ENCODE results near the gene GOT1.
A peak's percentile ranks its signal among the peaks of the same experiment; 100 is the strongest.

The GOT1 gene

DNA sequence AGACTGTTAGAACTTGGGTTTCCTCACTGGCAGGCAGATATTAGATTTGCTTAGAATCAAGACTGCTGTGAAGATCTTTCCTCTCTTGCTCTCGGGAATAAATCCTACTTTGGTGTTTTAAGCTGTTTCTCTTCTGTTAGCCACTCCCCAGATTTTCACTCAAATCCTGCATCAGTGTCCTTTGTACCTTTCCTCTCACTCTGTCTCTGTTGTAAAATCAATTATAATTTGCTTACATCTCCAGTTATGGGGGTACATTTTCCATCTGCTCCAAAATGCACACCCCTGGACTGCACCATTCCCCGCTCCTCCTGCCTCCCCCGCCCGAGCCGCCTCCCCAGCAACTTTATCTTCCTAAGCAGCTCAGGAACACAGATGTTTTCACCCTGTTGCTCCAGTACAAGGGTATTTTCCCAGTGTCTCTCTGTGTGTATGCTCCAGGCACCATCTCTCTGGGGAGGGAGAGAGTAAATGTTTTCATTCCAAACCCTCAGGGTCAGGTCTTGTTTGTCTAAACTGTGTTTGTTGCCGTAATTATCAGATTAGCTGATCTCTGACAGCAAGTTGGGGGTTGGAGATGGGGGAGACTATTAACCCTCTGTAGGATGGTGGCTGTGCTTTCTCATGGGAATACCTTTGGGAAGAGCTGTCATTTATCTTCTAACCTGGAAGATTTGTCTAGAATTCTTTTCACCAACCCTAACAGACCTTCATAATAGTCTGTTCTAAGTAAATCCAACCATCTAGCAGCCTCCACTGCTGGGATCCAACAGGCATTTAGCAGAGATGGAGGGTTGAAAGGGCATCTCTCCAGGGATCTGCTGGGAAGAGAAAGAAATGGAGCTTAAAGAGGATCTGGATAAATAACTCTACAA lies 20.4 kb upstream of the GOT1 start:
- ChIA-PET CTCF (interaction anchor here (0.9 to 1.5 kb wide), 3 partner anchors 16 to 162 kb away, joined by 3 to 4 read pairs (median 3); no protein-coding TSS in a partner anchor), POLR2A (interaction anchor here (0.6 to 1.7 kb wide), 4 partner anchors 15 to 169 kb away, joined by 3 to 12 read pairs (median 4); partner anchors contain the start of gene GOT1)
- TF ChIP-seq ELF4 (IDR thresholded peaks at IDR 0.05) (no peak), ZNF384 (IDR thresholded peaks at IDR 0.05) (no peak), ARNT (IDR thresholded peaks at IDR 0.05) (no peak)
- no peak for DNase-seq (ENCODE audit: extremely low spot score)

DNA sequence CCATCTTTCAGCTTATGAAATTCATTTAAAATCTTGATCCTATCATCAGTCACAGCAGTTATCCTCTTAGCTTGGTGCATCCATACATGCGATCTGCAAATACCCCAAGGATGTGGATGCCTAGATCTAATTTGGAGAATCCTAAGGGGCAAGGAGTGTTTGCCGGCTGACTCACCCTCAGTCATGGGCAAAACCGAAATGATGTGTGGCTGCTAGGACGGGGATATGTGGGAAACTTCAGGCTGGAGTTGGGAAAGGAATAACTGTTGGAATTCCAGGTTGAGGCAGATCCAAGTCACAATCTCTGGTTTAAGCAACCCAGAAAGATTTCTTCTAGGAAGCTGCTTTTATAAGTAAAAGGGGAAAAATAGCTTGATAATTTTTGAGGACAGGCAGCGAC lies 19.7 kb upstream of the GOT1 start:
- CTCF ChIA-PET = interaction anchor here (0.6 to 1.3 kb wide), 3 partner anchors 16 to 35 kb away, joined by 3 to 4 read pairs (median 4); no protein-coding TSS in a partner anchor
- no peak for TF ChIP-seq CTBP1 (IDR thresholded peaks at IDR 0.05; ENCODE audit: borderline replicate concordance)
- TF ChIP-seq FOXK2 (IDR thresholded peaks at IDR 0.05) = no peak
- TF ChIP-seq, protein P1, sequence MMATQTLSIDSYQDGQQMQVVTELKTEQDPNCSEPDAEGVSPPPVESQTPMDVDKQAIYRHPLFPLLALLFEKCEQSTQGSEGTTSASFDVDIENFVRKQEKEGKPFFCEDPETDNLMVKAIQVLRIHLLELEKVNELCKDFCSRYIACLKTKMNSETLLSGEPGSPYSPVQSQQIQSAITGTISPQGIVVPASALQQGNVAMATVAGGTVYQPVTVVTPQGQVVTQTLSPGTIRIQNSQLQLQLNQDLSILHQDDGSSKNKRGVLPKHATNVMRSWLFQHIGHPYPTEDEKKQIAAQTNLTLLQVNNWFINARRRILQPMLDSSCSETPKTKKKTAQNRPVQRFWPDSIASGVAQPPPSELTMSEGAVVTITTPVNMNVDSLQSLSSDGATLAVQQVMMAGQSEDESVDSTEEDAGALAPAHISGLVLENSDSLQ (IDR thresholded peaks at IDR 0.05) = no peak
- TF ChIP-seq LEF1 (IDR thresholded peaks at IDR 0.05; ENCODE audit: borderline replicate concordance) = no peak
- no peak for TF ChIP-seq L3MBTL2 (conservative IDR thresholded peaks at IDR 0.05)
- no peak for TF ChIP-seq ZNF384 (IDR thresholded peaks at IDR 0.05)
- TF ChIP-seq SP1 (IDR thresholded peaks at IDR 0.05) = no peak
- no peak for TF ChIP-seq TARDBP (IDR thresholded peaks at IDR 0.05)
- no peak for TF ChIP-seq SUZ12 (IDR thresholded peaks at IDR 0.05)
- no peak for TF ChIP-seq FOXM1 (IDR thresholded peaks at IDR 0.05; ENCODE audit: borderline replicate concordance)
- TF ChIP-seq ARNT (IDR thresholded peaks at IDR 0.05) = no peak
- TF ChIP-seq BHLHE40 (IDR thresholded peaks at IDR 0.05; ENCODE audit: borderline replicate concordance) = no peak
- no peak for TF ChIP-seq ELF4 (IDR thresholded peaks at IDR 0.05)
- no peak for TF ChIP-seq HDGF (IDR thresholded peaks at IDR 0.05; ENCODE audit: borderline replicate concordance)
- DNase-seq (ENCODE audit: extremely low spot score) = no peak
- POLR2A ChIA-PET = interaction anchor here (0.6 to 1.7 kb wide), 4 partner anchors 14 to 169 kb away, joined by 3 to 12 read pairs (median 4); partner anchors contain the start of gene GOT1

DNA sequence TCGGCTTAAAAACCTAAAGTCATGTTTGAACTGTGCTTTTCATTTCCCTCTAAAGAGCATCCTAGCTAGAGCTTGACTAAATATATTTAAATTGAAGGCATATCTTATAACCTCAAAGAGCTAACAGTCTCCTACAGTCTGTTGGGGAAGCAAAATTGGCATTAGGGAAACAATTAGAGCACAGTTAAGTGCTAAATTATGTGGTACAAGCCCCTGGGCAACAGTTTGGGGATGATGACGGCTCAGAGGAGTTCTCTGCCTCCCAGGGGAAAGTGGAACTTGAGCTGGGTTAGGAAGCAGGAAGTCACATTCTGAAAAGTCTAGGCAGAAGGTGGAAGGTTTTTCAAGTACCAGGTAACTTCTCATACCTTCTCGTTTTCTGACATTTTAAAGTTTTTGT lies 18.6 kb upstream of the GOT1 start:
- ChIA-PET CTCF (interaction anchor here (1.3 kb wide), 1 partner anchor 14 kb away, joined by 4 read pairs; no protein-coding TSS in a partner anchor), POLR2A (interaction anchor here (0.8 kb wide), 1 partner anchor 283 kb away, joined by 3 read pairs; the partner anchor contains the start of genes COX15 and CUTC)
- TF ChIP-seq L3MBTL2 (conservative IDR thresholded peaks at IDR 0.05) (no peak), CTBP1 (IDR thresholded peaks at IDR 0.05; ENCODE audit: borderline replicate concordance) (no peak), NFRKB (IDR thresholded peaks at IDR 0.05) (no peak), SP1 (IDR thresholded peaks at IDR 0.05) (no peak), TARDBP (IDR thresholded peaks at IDR 0.05) (no peak), ARNT (IDR thresholded peaks at IDR 0.05) (no peak), FOXA1 (IDR thresholded peaks at IDR 0.05) (no peak), BHLHE40 (IDR thresholded peaks at IDR 0.05; ENCODE audit: borderline replicate concordance) (no peak), LEF1 (IDR thresholded peaks at IDR 0.05; ENCODE audit: borderline replicate concordance) (no peak), HDGF (IDR thresholded peaks at IDR 0.05; ENCODE audit: borderline replicate concordance) (no peak), FOXM1 (IDR thresholded peaks at IDR 0.05; ENCODE audit: borderline replicate concordance) (no peak), ZNF384 (IDR thresholded peaks at IDR 0.05) (no peak), SUZ12 (IDR thresholded peaks at IDR 0.05) (no peak), FOXK2 (IDR thresholded peaks at IDR 0.05) (no peak)
- TF ChIP-seq, protein P1 (IDR thresholded peaks at IDR 0.05) = no peak
- DNase-seq (ENCODE audit: extremely low spot score) = no peak

DNA sequence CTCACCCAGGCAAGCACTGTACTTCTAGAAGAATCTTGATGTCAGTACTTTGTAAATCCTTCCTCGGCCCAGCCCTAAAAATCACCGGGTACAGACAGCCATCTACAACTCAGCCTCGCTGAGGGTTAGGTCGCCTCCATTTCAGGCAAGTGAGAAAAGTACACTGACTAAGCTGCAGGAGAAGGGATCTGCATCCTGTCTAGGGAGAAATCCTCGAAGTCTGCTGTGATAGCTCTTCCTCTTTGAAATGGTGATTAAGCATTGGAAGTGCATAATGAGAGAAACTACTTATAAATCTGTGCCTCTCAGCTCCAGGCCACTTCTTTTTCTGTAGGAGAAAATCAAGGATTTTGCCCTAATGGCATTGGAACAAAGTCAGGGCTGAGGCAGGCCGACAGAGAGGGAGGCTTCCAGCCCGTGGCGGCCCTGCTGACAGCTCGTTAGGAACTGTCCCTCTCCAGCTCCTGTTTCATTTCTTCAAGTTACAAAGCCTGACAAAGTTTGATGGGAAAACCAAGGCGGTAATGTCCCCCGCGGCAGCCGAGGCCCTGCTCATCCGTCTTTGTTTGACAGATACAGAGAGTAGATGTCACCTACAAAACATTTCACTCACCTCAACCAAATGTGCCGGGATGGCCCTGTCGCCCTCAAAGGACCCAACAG lies 14.1 kb upstream of the GOT1 start:
- DNase-seq (ENCODE audit: extremely low spot score) = no peak
- ChIA-PET POLR2A (interaction anchor here (1.6 kb wide), 1 partner anchor 14 kb away, joined by 9 read pairs; the partner anchor contains the start of gene GOT1), CTCF (interaction anchor here (1.0 to 2.8 kb wide), 2 partner anchors 8 kb away, joined by 3 to 12 read pairs; no protein-coding TSS in a partner anchor)
- TF ChIP-seq, protein P1 (IDR thresholded peaks at IDR 0.05) = 0 out of 2 replicates have a peak, but pooled peaks have one; percentile 2
- no peak for TF ChIP-seq ELF4 (IDR thresholded peaks at IDR 0.05)

DNA sequence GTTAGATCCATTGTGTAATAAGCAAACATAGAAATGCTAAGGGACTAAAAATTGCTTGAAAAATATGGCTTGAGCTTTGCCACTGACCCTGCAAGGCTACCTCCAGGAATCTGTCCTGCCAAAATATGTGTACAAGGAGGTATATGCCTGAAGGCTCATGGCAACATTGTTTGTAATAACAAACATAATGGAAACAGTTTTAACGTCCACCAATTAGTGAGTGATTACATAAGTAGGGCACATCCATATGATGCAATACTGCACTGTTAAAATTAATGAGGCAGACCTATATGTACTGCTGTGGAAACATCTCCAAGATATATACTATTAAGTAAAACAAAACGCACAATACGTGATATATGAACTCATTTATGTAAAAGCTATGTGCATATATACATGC lies 13.1 kb upstream of the GOT1 start:
- POLR2A ChIA-PET = no interaction called here
- no peak for DNase-seq (ENCODE audit: extremely low spot score)
- CTCF ChIA-PET = interaction anchor here (1.0 to 2.8 kb wide), 2 partner anchors 7 to 9 kb away, joined by 3 to 12 read pairs; no protein-coding TSS in a partner anchor
- no peak for TF ChIP-seq ARNT (IDR thresholded peaks at IDR 0.05)
- TF ChIP-seq FOXK2 (IDR thresholded peaks at IDR 0.05) = no peak
- no peak for TF ChIP-seq FOXA1 (IDR thresholded peaks at IDR 0.05)
- TF ChIP-seq BHLHE40 (IDR thresholded peaks at IDR 0.05; ENCODE audit: borderline replicate concordance) = no peak
- no peak for TF ChIP-seq ZNF384 (IDR thresholded peaks at IDR 0.05)
- no peak for TF ChIP-seq L3MBTL2 (conservative IDR thresholded peaks at IDR 0.05)
- TF ChIP-seq TARDBP (IDR thresholded peaks at IDR 0.05) = no peak
- no peak for TF ChIP-seq SUZ12 (IDR thresholded peaks at IDR 0.05)
- TF ChIP-seq HDGF (IDR thresholded peaks at IDR 0.05; ENCODE audit: borderline replicate concordance) = no peak
- no peak for TF ChIP-seq ELF4 (IDR thresholded peaks at IDR 0.05)
- TF ChIP-seq CTBP1 (IDR thresholded peaks at IDR 0.05; ENCODE audit: borderline replicate concordance) = no peak
- no peak for TF ChIP-seq FOXM1 (IDR thresholded peaks at IDR 0.05; ENCODE audit: borderline replicate concordance)
- TF ChIP-seq, protein P1 (IDR thresholded peaks at IDR 0.05) = no peak
- no peak for TF ChIP-seq LEF1 (IDR thresholded peaks at IDR 0.05; ENCODE audit: borderline replicate concordance)
- no peak for TF ChIP-seq NFRKB (IDR thresholded peaks at IDR 0.05)
- TF ChIP-seq SP1 (IDR thresholded peaks at IDR 0.05) = no peak
